Measurements from ENCODE around the gene CNOT3. TPM values are rescaled to one million over a fixed set of nuclear protein-coding genes. Genes with fewer than 3 reads are reported as not detected.

Gene CNOT3
- total RNA-seq, 1 experiment from 2014 or later = 87.4 TPM

DNA sequence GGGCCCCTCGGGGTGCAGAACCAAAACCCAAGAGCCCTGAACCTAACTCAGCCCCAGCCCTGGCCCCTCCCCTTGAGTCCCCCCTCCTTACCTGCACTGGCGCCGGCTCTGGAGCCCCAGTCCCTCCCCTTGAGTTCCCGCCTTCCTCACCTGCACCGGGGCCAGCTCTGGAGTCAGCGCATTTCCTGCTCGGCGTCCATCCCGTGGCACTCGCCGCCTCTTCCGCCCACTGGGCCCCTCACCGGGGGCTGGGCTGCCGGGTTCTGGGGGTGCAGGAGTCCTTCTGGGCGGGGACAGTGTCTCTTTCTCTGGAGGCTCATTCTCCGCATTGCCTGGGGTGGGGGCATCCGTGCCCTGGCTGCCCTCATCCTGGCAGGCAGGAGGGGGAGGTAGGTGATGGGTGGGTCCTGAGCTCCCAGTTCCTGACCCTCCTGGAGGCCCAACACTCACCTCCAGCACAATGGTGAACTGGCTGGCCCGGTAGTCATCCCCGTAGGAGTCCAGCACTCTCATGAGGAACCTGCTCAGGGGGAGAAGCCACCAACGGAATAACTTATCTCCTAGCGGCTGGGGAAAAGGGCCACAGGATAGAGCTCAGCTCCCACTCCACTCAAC, 29.6 kb upstream of the CNOT3 start:
- CTCF ChIA-PET = interaction anchor here (0.6 kb wide), 1 partner anchor 19 kb away, joined by 3 read pairs; no protein-coding TSS in a partner anchor
- no TSS peak for BruUV-seq (replicated peaks)
- Mint-ChIP-seq H3K27me3 (ENCODE audit: unreplicated experiment) (no peaks in the 10 kb centered on the region), H3K4me1 (ENCODE audit: low read depth, unreplicated experiment) (no peaks in the 10 kb centered on the region), H3K36me3 (ENCODE audit: insufficient read depth, unreplicated experiment) (peaks cover 71% of the 10 kb centered on the region), H3K9me3 (ENCODE audit: low read depth, unreplicated experiment) (no peaks in the 10 kb centered on the region), H3K27ac (ENCODE audit: unreplicated experiment) (peak overlapping the region; percentile 21), H3K4me3 (ENCODE audit: low read depth, unreplicated experiment) (peak overlapping the region; percentile 35)
- no peak for DNase-seq
- intact Hi-C loops (cut with micrococcal nuclease; ENCODE audit: unreplicated experiment) = no loop called here
- TF ChIP-seq CTCF (IDR thresholded peaks at IDR 0.05; ENCODE audit: unreplicated experiment) = no peak

- Mint-ChIP-seq H3K36me3 (ENCODE audit: insufficient read depth, unreplicated experiment) (peaks cover 69% of the 10 kb centered on the region), H3K9me3 (ENCODE audit: low read depth, unreplicated experiment) (no peaks in the 10 kb centered on the region), H3K4me3 (ENCODE audit: low read depth, unreplicated experiment) (no peak overlapping the region), H3K4me1 (ENCODE audit: low read depth, unreplicated experiment) (no peaks in the 10 kb centered on the region), H3K27me3 (ENCODE audit: unreplicated experiment) (no peaks in the 10 kb centered on the region), H3K27ac (ENCODE audit: unreplicated experiment) (no peak overlapping the region)
- no peak for TF ChIP-seq CTCF (IDR thresholded peaks at IDR 0.05; ENCODE audit: unreplicated experiment)
- CTCF ChIA-PET = interaction anchor here (0.6 kb wide), 1 partner anchor 20 kb away, joined by 3 read pairs; no protein-coding TSS in a partner anchor
- no peak for DNase-seq
- intact Hi-C loops (cut with micrococcal nuclease; ENCODE audit: unreplicated experiment) = no loop called here
- no TSS peak for BruUV-seq (replicated peaks)
Observed at GRCh38 chr19:54108496-54108895, 29.1 kb upstream of the CNOT3 start.

DNA sequence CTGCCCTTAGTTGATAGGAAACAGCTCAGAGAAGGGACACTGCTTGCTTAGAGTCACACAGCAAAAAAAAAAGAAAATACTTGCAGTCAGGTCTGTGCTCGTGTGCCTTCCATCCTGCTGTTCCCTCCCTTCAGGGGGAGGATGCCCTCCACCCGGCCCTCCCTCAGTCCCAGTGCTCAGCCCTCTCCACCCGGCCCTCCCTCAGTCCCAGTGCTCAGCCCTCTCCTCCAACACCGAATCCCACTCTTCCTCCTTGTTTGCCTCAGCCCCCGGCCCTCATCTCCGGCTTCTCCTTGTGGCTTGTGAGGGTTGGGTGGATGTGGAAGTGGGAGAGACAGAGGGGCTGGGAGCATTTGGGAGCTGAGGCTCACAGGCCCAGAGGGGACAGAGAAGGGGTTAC, 27.9 kb upstream of the CNOT3 start:
- no TSS peak for BruUV-seq (replicated peaks)
- no peak for DNase-seq
- Mint-ChIP-seq H3K36me3 (ENCODE audit: insufficient read depth, unreplicated experiment) (peaks cover 74% of the 10 kb centered on the region), H3K27me3 (ENCODE audit: unreplicated experiment) (no peaks in the 10 kb centered on the region), H3K27ac (ENCODE audit: unreplicated experiment) (no peak overlapping the region), H3K9me3 (ENCODE audit: low read depth, unreplicated experiment) (no peaks in the 10 kb centered on the region), H3K4me1 (ENCODE audit: low read depth, unreplicated experiment) (peaks cover 7% of the 10 kb centered on the region), H3K4me3 (ENCODE audit: low read depth, unreplicated experiment) (no peak overlapping the region)
- intact Hi-C loops (cut with micrococcal nuclease; ENCODE audit: unreplicated experiment) = loop anchor here (10.0 kb wide), 1 partner anchor 125 kb away; no protein-coding TSS in a partner anchor
- no peak for TF ChIP-seq CTCF (IDR thresholded peaks at IDR 0.05; ENCODE audit: unreplicated experiment)
- CTCF ChIA-PET = interaction anchor here (0.7 kb wide), 1 partner anchor 227 kb away, joined by 3 read pairs; the partner anchor contains the start of gene PRKCG

DNA sequence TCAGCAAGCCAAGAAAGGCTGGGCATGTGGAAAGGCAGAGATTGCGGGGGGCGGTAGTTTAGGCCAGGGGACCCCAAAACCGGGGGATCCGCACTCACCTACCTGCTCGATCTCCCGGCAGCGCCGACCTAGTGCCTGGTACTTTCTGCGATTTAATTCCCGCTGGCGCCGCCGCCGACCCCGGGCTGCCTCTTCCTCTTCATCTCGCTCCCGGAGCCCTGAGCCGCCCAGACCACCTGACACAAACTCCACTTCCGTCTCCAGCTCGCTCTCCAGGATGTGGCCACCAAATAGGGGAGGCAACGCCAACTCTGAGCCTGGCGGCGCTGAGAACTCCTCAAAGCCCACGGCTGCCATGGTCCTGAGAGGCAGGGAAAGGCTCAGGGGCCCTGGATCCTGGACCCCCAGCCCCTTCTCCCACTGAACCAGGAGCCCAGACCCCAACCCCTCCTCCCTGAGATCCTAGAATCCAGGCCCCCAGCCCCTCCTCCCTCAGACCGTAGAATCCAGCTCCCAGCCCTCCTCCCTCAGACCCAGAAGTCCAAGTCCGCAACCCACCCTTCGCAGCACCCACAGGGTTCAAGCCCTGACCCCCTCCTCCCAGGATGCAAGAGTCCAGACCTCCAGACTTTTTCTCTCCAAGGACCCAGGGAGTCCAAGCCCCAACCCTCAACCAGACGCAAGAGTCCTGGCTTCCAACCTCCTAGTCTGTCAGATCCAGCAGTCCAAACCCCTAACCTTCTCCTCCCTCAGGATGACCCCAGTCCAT, 23.0 kb upstream of the CNOT3 start:
- intact Hi-C loops (cut with micrococcal nuclease; ENCODE audit: unreplicated experiment) = loop anchor here (10.0 kb wide), 1 partner anchor 130 kb away; no protein-coding TSS in a partner anchor
- Mint-ChIP-seq H3K9me3 (ENCODE audit: low read depth, unreplicated experiment) (no peaks in the 10 kb centered on the region), H3K27me3 (ENCODE audit: unreplicated experiment) (no peaks in the 10 kb centered on the region), H3K4me3 (ENCODE audit: low read depth, unreplicated experiment) (peak overlapping the region; percentile 82), H3K4me1 (ENCODE audit: low read depth, unreplicated experiment) (peaks cover 27% of the 10 kb centered on the region), H3K27ac (ENCODE audit: unreplicated experiment) (peak overlapping the region; percentile 93), H3K36me3 (ENCODE audit: insufficient read depth, unreplicated experiment) (peaks cover 79% of the 10 kb centered on the region)
- CTCF ChIA-PET = interaction anchor here (2.3 kb wide), 1 partner anchor 22 kb away, joined by 10 read pairs; the partner anchor contains the start of gene CNOT3
- no peak for TF ChIP-seq CTCF (IDR thresholded peaks at IDR 0.05; ENCODE audit: unreplicated experiment)
- no TSS peak for BruUV-seq (replicated peaks)
- DNase-seq = peak; percentile 55

All from Calu3 (cell line).